B cell (primary cell): Measurements from ENCODE around the gene CCDC192. TPM values are rescaled to one million over a fixed set of nuclear protein-coding genes. Genes with fewer than 3 reads are reported as not detected.

Experiments used
- ATAC-seq: fragments of 200-7000 bp; cut with Tn5 transposase; one replicate; pipeline ENCODE4 v1.10.0; 2021; ENCODE audit warnings: low read depth, mild to moderate bottlenecking, moderate number of reproducible peaks, moderate library complexity
- CTCF ChIA-PET: fragments of 350-600 bp; sonication (Branson Sonifier 250); formaldehyde crosslinking; loops from one replicate; lab custom pipeline; 2021; ENCODE audit warnings: antibody characterized with exemption, inconsistent platforms; lab: Charles Lee
- POLR2A ChIA-PET: fragments of 350-600 bp; sonication (Branson Sonifier 250); formaldehyde crosslinking; loops from one replicate; lab custom pipeline; 2021; ENCODE audit warnings: antibody characterized with exemption; lab: Charles Lee
- DNase-seq: peaks from one replicate; pipeline ENCODE4 v3.0.0; 2013
- H2AFZ ChIP-seq: 2 replicates; pipeline ENCODE4 v1.6.1; 2012; ENCODE audit warnings: mild to moderate bottlenecking, low read depth, low read length; ENCODE audit not compliant: insufficient read depth, poor library complexity, severe bottlenecking
- H3K27ac ChIP-seq, 2 donors: 1 replicate in 1 of 2; 2 replicates in 1 of 2; pipeline ENCODE4 v1.5.1; 2012 to 2013; ENCODE audit warnings: low read length in 2 of 2, mild to moderate bottlenecking in 2 of 2, moderate library complexity in 1 of 2
- H3K27me3 ChIP-seq, 4 experiments: fragments of 200-600 bp in 1 of 4; sonication (generic) in 1 of 4; replicated peaks in 1 of 4; 1 replicate in 2 of 4; 2 replicates in 2 of 4; pipeline versions ENCODE4 v1.6.1 to v1.7.0; 2013 to 2016; ENCODE audit warnings: low read length in 3 of 4, mild to moderate bottlenecking in 2 of 4, mixed read lengths in 1 of 4, moderate library complexity in 1 of 4; ENCODE audit not compliant: insufficient read depth in 4 of 4, control insufficient read depth in 3 of 4; ENCODE audit errors: control extremely low read depth in 1 of 4
- H3K36me3 ChIP-seq, 2 experiments: replicated peaks in 1 of 2; 1 replicate in 1 of 2; 2 replicates in 1 of 2; pipeline versions ENCODE4 v1.6.1 to v1.7.1; 2013; ENCODE audit warnings: low read length in 1 of 2; ENCODE audit not compliant: insufficient read depth in 2 of 2, control insufficient read depth in 1 of 2; ENCODE audit errors: control extremely low read depth in 1 of 2, extremely low read depth in 1 of 2
- H3K4me1 ChIP-seq, 2 donors: fragments of 200-600 bp in 1 of 2; sonication (generic) in 1 of 2; 1 replicate in 1 of 2; 2 replicates in 1 of 2; pipeline versions ENCODE4 v1.5.1 to v1.6.1; 2013 to 2017; ENCODE audit warnings: low read length in 2 of 2; ENCODE audit not compliant: control insufficient read depth in 2 of 2, insufficient read depth in 2 of 2
- H3K4me2 ChIP-seq: replicated peaks from 2 replicates; pipeline ENCODE3; 2012; ENCODE audit warnings: mild to moderate bottlenecking, low read depth, low read length; ENCODE audit not compliant: poor library complexity, severe bottlenecking
- H3K4me3 ChIP-seq, 5 experiments: fragments of 200-600 bp in 1 of 5; sonication (generic) in 1 of 5; 1 replicate in 3 of 5; 2 replicates in 2 of 5; pipeline versions ENCODE4 v1.5.1 to v1.7.0; 2011 to 2016; ENCODE audit warnings: low read length in 4 of 5, mild to moderate bottlenecking in 4 of 5, low read depth in 2 of 5, control low read depth in 1 of 5, moderate library complexity in 1 of 5; ENCODE audit not compliant: insufficient read depth in 1 of 5; ENCODE audit errors: control extremely low read depth in 1 of 5, extremely low read depth in 1 of 5
- H3K79me2 ChIP-seq: fragments of 200-600 bp; sonication (generic); one replicate; pipeline ENCODE4 v1.6.0; 2016; ENCODE audit warnings: low read length; ENCODE audit not compliant: control insufficient read depth, insufficient read depth
- H3K9ac ChIP-seq: fragments of 200-600 bp; sonication (generic); 2 replicates; pipeline ENCODE4 v1.6.1; 2017; ENCODE audit warnings: mild to moderate bottlenecking, low read length, moderate library complexity
- H3K9me3 ChIP-seq, 3 donors: one replicate each; pipeline versions ENCODE4 v1.6.1 to v1.7.1; 2013; ENCODE audit warnings: low read length in 2 of 3; ENCODE audit not compliant: control insufficient read depth in 2 of 3, insufficient read depth in 1 of 3; ENCODE audit errors: control extremely low read depth in 1 of 3
- H4K20me1 ChIP-seq: 2 replicates; pipeline ENCODE4 v1.6.0; 2012; ENCODE audit warnings: mild to moderate bottlenecking, low read length; ENCODE audit not compliant: insufficient read depth, control insufficient read depth, poor library complexity, severe bottlenecking
- H3K27ac Mint-ChIP-seq: one replicate; pipeline ENCODE4 v1.8.0; 2021; ENCODE audit warnings: mixed read lengths
- H3K27me3 Mint-ChIP-seq: one replicate; pipeline ENCODE4 v1.8.0; 2021; ENCODE audit warnings: mixed read lengths
- H3K4me1 Mint-ChIP-seq: one replicate; pipeline ENCODE4 v1.8.0; 2021; ENCODE audit warnings: mixed read lengths
- H3K4me3 Mint-ChIP-seq: one replicate; pipeline ENCODE4 v1.8.0; 2021; ENCODE audit warnings: mixed read lengths
- H3K9me3 Mint-ChIP-seq: one replicate; pipeline ENCODE4 v1.8.0; 2022; ENCODE audit warnings: mixed read lengths; ENCODE audit not compliant: insufficient read depth
- CTCF ChIP-seq: fragments of 200-600 bp; IDR thresholded peaks from one replicate; pipeline ENCODE4 v1.8.0; 2022; ENCODE audit warnings: antibody characterized with exemption, mild to moderate bottlenecking
- EZH2 ChIP-seq: IDR thresholded peaks from 2 replicates; pipeline ENCODE4 v1.6.1; 2012; ENCODE audit warnings: borderline replicate concordance, low read depth, mild to moderate bottlenecking, moderate library complexity, low read length; ENCODE audit not compliant: insufficient read depth, poor library complexity, severe bottlenecking
- intact Hi-C: fragments of 100-400 bp; cut with micrococcal nuclease; formaldehyde crosslinking; loops from one replicate; pipeline ENCODE4 v1.10.0; 2022
- polyA plus RNA-seq: library from polyadenylated mRNA; depleted of rRNA; stranded (reverse); fragments of >200 nt; gene quantifications from 2 replicates; pipeline ENCODE4 v1.2.3, GENCODE V29; 2012
- total RNA-seq, 2 donors: library from RNA; stranded (reverse); fragments of 120-200 nt in 1 of 2; gene quantifications; 1 replicate in 1 of 2; 2 replicates in 1 of 2; pipeline versions ENCODE4 v1.2.3 to v1.2.4, GENCODE V29; 2013 to 2022

CCDC192 gene
- total and polyA plus RNA-seq, 2 donors (not counting 1 experiment from before 2014, with no cell fraction given) = not detected

DNA sequence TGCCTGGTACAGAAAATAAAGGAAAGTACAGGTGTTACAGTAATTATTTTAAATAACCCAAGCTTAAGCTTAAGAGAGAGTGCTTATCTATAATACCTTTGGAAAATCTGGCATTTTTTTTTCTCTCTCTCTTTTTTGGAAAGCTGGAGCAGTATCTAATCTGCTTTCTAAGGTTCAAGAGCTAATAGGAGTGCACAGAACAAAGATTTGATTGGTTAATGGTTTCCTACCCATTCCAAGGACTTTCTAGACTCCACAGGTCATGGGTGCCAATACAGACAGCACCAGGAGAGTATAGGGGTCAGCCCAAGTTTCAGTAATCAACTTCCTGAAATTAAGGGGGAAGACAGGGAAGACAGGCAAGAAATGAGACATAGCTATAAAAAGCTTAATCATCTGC lies 276.3 kb downstream of the CCDC192 start:
- DNase-seq (no peak), ATAC-seq (no peak)
- Histone ChIP-seq H3K36me3 (peaks cover 0 to 4% of the 10 kb centered on the region in 2 experiments), H4K20me1 (no peaks in the 10 kb centered on the region), H3K27me3 (no peaks in the 10 kb centered on the region), H3K9me3 (no peaks in the 10 kb centered on the region), H3K9ac (no peak overlapping the region), H3K4me3 (no peak overlapping the region), H3K79me2 (no peaks in the 10 kb centered on the region), H3K27ac (no peak overlapping the region), H3K4me2 (no peak overlapping the region), H2AFZ (no peak overlapping the region), H3K4me1 (no peaks in the 10 kb centered on the region)
- H3K9me3 Mint-ChIP-seq = no peaks in the 10 kb centered on the region
- H3K27me3 Mint-ChIP-seq = no peaks in the 10 kb centered on the region
- TF ChIP-seq CTCF (no peak), EZH2 (no peak)
- intact Hi-C loops = no loop called here
- no peak overlapping the region for H3K4me3 Mint-ChIP-seq
- ChIA-PET POLR2A (no interaction called here), CTCF (no interaction called here)
- no peak overlapping the region for H3K27ac Mint-ChIP-seq
- no peaks in the 10 kb centered on the region for H3K4me1 Mint-ChIP-seq

- Histone ChIP-seq H3K27me3 (no peaks in the 10 kb centered on the region), H3K4me1 (no peaks in the 10 kb centered on the region), H4K20me1 (no peaks in the 10 kb centered on the region), H2AFZ (no peak overlapping the region), H3K9ac (no peak overlapping the region), H3K27ac (no peak overlapping the region), H3K36me3 (peaks cover 0 to 4% of the 10 kb centered on the region in 2 experiments), H3K9me3 (no peaks in the 10 kb centered on the region), H3K4me3 (no peak overlapping the region), H3K79me2 (no peaks in the 10 kb centered on the region), H3K4me2 (no peak overlapping the region)
- intact Hi-C loops = no loop called here
- ChIA-PET CTCF (no interaction called here), POLR2A (no interaction called here)
- Mint-ChIP-seq H3K27ac (no peak overlapping the region), H3K4me1 (no peaks in the 10 kb centered on the region), H3K27me3 (no peaks in the 10 kb centered on the region), H3K9me3 (no peaks in the 10 kb centered on the region), H3K4me3 (no peak overlapping the region)
- DNase-seq (no peak), ATAC-seq (no peak)
- TF ChIP-seq CTCF (no peak), EZH2 (no peak)
These were observed 277.7 kb downstream of the CCDC192 start for GRCh38 chr5:127980843-127981242.
